A549 (cell line): ENCODE results near the gene CSF2.

Experiments
- BCL3 ChIP-seq: fragments of >200 bp; sonication (Bioruptor Twin); formaldehyde crosslinking; IDR thresholded peaks from 3 replicates; pipeline ENCODE4 v1.6.1; 2016
- CHD2 ChIP-seq: fragments of 150-350 bp; IDR thresholded peaks from 2 replicates; pipeline ENCODE4 v1.6.1; 2014; ENCODE audit warnings: low read length; ENCODE audit not compliant: partially characterized antibody
- CHD4 ChIP-seq: fragments of 200-600 bp; sonication (generic); IDR thresholded peaks from 2 replicates; pipeline ENCODE4 v1.6.1; 2016; ENCODE audit warnings: antibody characterized with exemption, mild to moderate bottlenecking, borderline replicate concordance
- CTCF ChIP-seq: fragments of >200 bp; sonication (Bioruptor Twin); formaldehyde crosslinking; IDR thresholded peaks from 3 replicates; pipeline ENCODE4 v1.5.1; 2016
- E2F6 ChIP-seq: IDR thresholded peaks from 2 replicates; pipeline ENCODE4 v1.6.1; 2012; ENCODE audit warnings: low read depth, borderline replicate concordance
- ESRRA ChIP-seq: fragments of 150-350 bp; IDR thresholded peaks from 2 replicates; pipeline ENCODE4 v1.6.1; 2014; ENCODE audit warnings: mild to moderate bottlenecking, low read length, borderline replicate concordance
- FOSL2 ChIP-seq, 2 experiments: fragments of 450-650 bp in 1 of 2; fragments of >200 bp in 1 of 2; sonication (Bioruptor Twin) in 1 of 2; formaldehyde crosslinking; IDR thresholded peaks; 2 replicates each; pipeline versions ENCODE4 v1.5.0 to v1.6.1; 2016 to 2020; ENCODE audit warnings: mild to moderate bottlenecking in 1 of 2, moderate library complexity in 1 of 2
- HDAC2 ChIP-seq: fragments of 200-600 bp; sonication (generic); IDR thresholded peaks from 2 replicates; pipeline ENCODE4 v1.6.1; 2016
- KDM1A ChIP-seq: fragments of 200-600 bp; sonication (generic); IDR thresholded peaks from 2 replicates; pipeline ENCODE4 v1.6.1; 2016; ENCODE audit warnings: low read depth, mild to moderate bottlenecking
- MAX ChIP-seq: IDR thresholded peaks from 2 replicates; pipeline ENCODE4 v1.6.1; 2012
- MYC ChIP-seq: IDR thresholded peaks from 2 replicates; pipeline ENCODE4 v1.6.1; 2012; ENCODE audit warnings: mild to moderate bottlenecking, inconsistent platforms, low read length, improper control_type of control experiment, borderline replicate concordance
- POLR2A ChIP-seq: IDR thresholded peaks from 2 replicates; pipeline ENCODE4 v1.6.1; 2012; ENCODE audit warnings: mild to moderate bottlenecking, low read length
- POLR2AphosphoS2 ChIP-seq: conservative IDR thresholded peaks from 2 replicates; pipeline ENCODE4 v1.6.1; 2012; ENCODE audit warnings: low read length, improper control_type of control experiment, inconsistent platforms

GRCh38 chr5:132074091-132074771 is 642 bp downstream of the CSF2 start:
- TF ChIP-seq ESRRA (no peak), CTCF (no peak), BCL3 (no peak), POLR2A (no peak), POLR2AphosphoS2 (no peak), HDAC2 (no peak), MYC (no peak), MAX (no peak), CHD4 (no peak), KDM1A (no peak), CHD2 (no peak), E2F6 (no peak), FOSL2 (IDR thresholded peaks at IDR 0.05) (no peak), FOSL2 (CRISPR knock-in tag; IDR thresholded peaks at IDR 0.05) (no peak)
